Liver (tissue), 3 donors: Measurements from ENCODE around the gene RCAN2.

Experiments used
- CTCF ChIP-seq: fragments of 150-350 bp; IDR thresholded peaks from 2 replicates; pipeline ENCODE4 v1.5.1; 2017; ENCODE audit warnings: improper control_type of control experiment, low read depth, low read length; ENCODE audit not compliant: missing input control
- FOXA1 ChIP-seq: IDR thresholded peaks from 2 replicates; pipeline ENCODE4 v1.6.1; 2016; ENCODE audit warnings: antibody characterized with exemption
- RAD21 ChIP-seq, 2 donors: IDR thresholded peaks; 2 replicates each; pipeline ENCODE4 v1.6.1; 2016; ENCODE audit warnings: antibody characterized with exemption in 2 of 2, mild to moderate bottlenecking in 2 of 2
- TAF1 ChIP-seq: conservative IDR thresholded peaks from 2 replicates; pipeline ENCODE4 v1.6.1; 2016; ENCODE audit warnings: antibody characterized with exemption, mild to moderate bottlenecking
- donor health status: healthy.
- donor health status: healthy.

- TF ChIP-seq FOXA1 = no peak
- no peak for TF ChIP-seq CTCF
- no peak for TF ChIP-seq TAF1
- no peak for TF ChIP-seq RAD21 (IDR thresholded peaks at IDR 0.05)
Measured at GRCh38 chr6:46505693-46506512, 14.7 kb upstream of the RCAN2 start.
